Measurements from ENCODE around the gene PHAF1.

Gene PHAF1

GRCh38 chr16:67164599-67165061 is 54.9 kb downstream of the PHAF1 start, which contains the start of gene HSF4:
Gene HSF4 (plus strand): TSS chr16:67164745. CDS start chr16:67164812, 67 bp downstream.
- peak; percentile 19 to 25 for DNase-seq

GRCh38 chr16:67165121-67166078 is 55.7 kb downstream of the PHAF1 start:
- DNase-seq = no peak

- no peak for DNase-seq
Observed at GRCh38 chr16:67166110-67166547, 56.4 kb downstream of the PHAF1 start.

- DNase-seq = no peak
Observed at GRCh38 chr16:67166598-67167168, 56.9 kb downstream of the PHAF1 start.

- no peak for DNase-seq
Observed at GRCh38 chr16:67167588-67167987, 57.8 kb downstream of the PHAF1 start.

- no peak for DNase-seq
Observed at GRCh38 chr16:67169011-67169451, 59.3 kb downstream of the PHAF1 start.

- DNase-seq = no peak
Observed at GRCh38 chr16:67169642-67170167, 60.0 kb downstream of the PHAF1 start.

- DNase-seq = peak; percentile 55 to 57
Observed at GRCh38 chr16:67170168-67170948, 60.6 kb downstream of the PHAF1 start, which contains the start of gene NOL3. Gene NOL3 (plus strand): TSS chr16:67170538.

GRCh38 chr16:67170949-67171649 is 61.4 kb downstream of the PHAF1 start:
- DNase-seq = no peak

- no peak for DNase-seq
Observed at GRCh38 chr16:67173323-67173722, 63.6 kb downstream of the PHAF1 start.

GRCh38 chr16:67173808-67174705 is 64.3 kb downstream of the PHAF1 start:
- DNase-seq = peak; percentile 68 to 86

GRCh38 chr16:67174706-67175231 is 65.0 kb downstream of the PHAF1 start:
- no peak for DNase-seq

- peak; percentile 59 to 71 for DNase-seq
Observed at GRCh38 chr16:67176662-67177061, 66.9 kb downstream of the PHAF1 start.

- DNase-seq = peak; percentile 84 to 94
Observed at GRCh38 chr16:67177743-67178699, 68.3 kb downstream of the PHAF1 start.

GRCh38 chr16:67179421-67180080 is 69.8 kb downstream of the PHAF1 start:
- DNase-seq = peak in 1 of 2 experiments; percentile 25

- no peak for DNase-seq
Observed at GRCh38 chr16:67180166-67180565, 70.4 kb downstream of the PHAF1 start.

- DNase-seq = no peak
Observed at GRCh38 chr16:67181346-67181745, 71.6 kb downstream of the PHAF1 start.

GRCh38 chr16:67182288-67182687 is 72.5 kb downstream of the PHAF1 start:
- DNase-seq = no peak

- DNase-seq = no peak
Observed at GRCh38 chr16:67183284-67183626, 73.5 kb downstream of the PHAF1 start.

Measured in NCI-H2081 (cell line).